B cell (primary cell): ENCODE data around the gene C12orf75. TPM values are rescaled to one million over a fixed set of nuclear protein-coding genes. Genes with fewer than 3 reads are reported as not detected.

Experiments
- ATAC-seq: fragments of 200-7000 bp; cut with Tn5 transposase; one replicate; pipeline ENCODE4 v1.10.0; 2021; ENCODE audit warnings: low read depth, mild to moderate bottlenecking, moderate number of reproducible peaks, moderate library complexity
- CTCF ChIA-PET: fragments of 350-600 bp; sonication (Branson Sonifier 250); formaldehyde crosslinking; loops from one replicate; lab custom pipeline; 2021; ENCODE audit warnings: antibody characterized with exemption, inconsistent platforms; lab: Charles Lee
- POLR2A ChIA-PET: fragments of 350-600 bp; sonication (Branson Sonifier 250); formaldehyde crosslinking; loops from one replicate; lab custom pipeline; 2021; ENCODE audit warnings: antibody characterized with exemption; lab: Charles Lee
- DNase-seq: peaks from one replicate; pipeline ENCODE4 v3.0.0; 2013
- H2AFZ ChIP-seq: 2 replicates; pipeline ENCODE4 v1.6.1; 2012; ENCODE audit warnings: mild to moderate bottlenecking, low read depth, low read length; ENCODE audit not compliant: insufficient read depth, poor library complexity, severe bottlenecking
- H3K27ac ChIP-seq, 2 donors: 1 replicate in 1 of 2; 2 replicates in 1 of 2; pipeline ENCODE4 v1.5.1; 2012 to 2013; ENCODE audit warnings: low read length in 2 of 2, mild to moderate bottlenecking in 2 of 2, moderate library complexity in 1 of 2
- H3K27me3 ChIP-seq, 4 experiments: fragments of 200-600 bp in 1 of 4; sonication (generic) in 1 of 4; replicated peaks in 1 of 4; 1 replicate in 2 of 4; 2 replicates in 2 of 4; pipeline versions ENCODE4 v1.6.1 to v1.7.0; 2013 to 2016; ENCODE audit warnings: low read length in 3 of 4, mild to moderate bottlenecking in 2 of 4, mixed read lengths in 1 of 4, moderate library complexity in 1 of 4; ENCODE audit not compliant: insufficient read depth in 4 of 4, control insufficient read depth in 3 of 4; ENCODE audit errors: control extremely low read depth in 1 of 4
- H3K36me3 ChIP-seq, 2 experiments: replicated peaks in 1 of 2; 1 replicate in 1 of 2; 2 replicates in 1 of 2; pipeline versions ENCODE4 v1.6.1 to v1.7.1; 2013; ENCODE audit warnings: low read length in 1 of 2; ENCODE audit not compliant: insufficient read depth in 2 of 2, control insufficient read depth in 1 of 2; ENCODE audit errors: control extremely low read depth in 1 of 2, extremely low read depth in 1 of 2
- H3K4me1 ChIP-seq, 2 donors: fragments of 200-600 bp in 1 of 2; sonication (generic) in 1 of 2; 1 replicate in 1 of 2; 2 replicates in 1 of 2; pipeline versions ENCODE4 v1.5.1 to v1.6.1; 2013 to 2017; ENCODE audit warnings: low read length in 2 of 2; ENCODE audit not compliant: control insufficient read depth in 2 of 2, insufficient read depth in 2 of 2
- H3K4me2 ChIP-seq: replicated peaks from 2 replicates; pipeline ENCODE3; 2012; ENCODE audit warnings: mild to moderate bottlenecking, low read depth, low read length; ENCODE audit not compliant: poor library complexity, severe bottlenecking
- H3K4me3 ChIP-seq, 5 experiments: fragments of 200-600 bp in 1 of 5; sonication (generic) in 1 of 5; 1 replicate in 3 of 5; 2 replicates in 2 of 5; pipeline versions ENCODE4 v1.5.1 to v1.7.0; 2011 to 2016; ENCODE audit warnings: low read length in 4 of 5, mild to moderate bottlenecking in 4 of 5, low read depth in 2 of 5, control low read depth in 1 of 5, moderate library complexity in 1 of 5; ENCODE audit not compliant: insufficient read depth in 1 of 5; ENCODE audit errors: control extremely low read depth in 1 of 5, extremely low read depth in 1 of 5
- H3K79me2 ChIP-seq: fragments of 200-600 bp; sonication (generic); one replicate; pipeline ENCODE4 v1.6.0; 2016; ENCODE audit warnings: low read length; ENCODE audit not compliant: control insufficient read depth, insufficient read depth
- H3K9ac ChIP-seq: fragments of 200-600 bp; sonication (generic); 2 replicates; pipeline ENCODE4 v1.6.1; 2017; ENCODE audit warnings: mild to moderate bottlenecking, low read length, moderate library complexity
- H3K9me3 ChIP-seq, 3 donors: one replicate each; pipeline versions ENCODE4 v1.6.1 to v1.7.1; 2013; ENCODE audit warnings: low read length in 2 of 3; ENCODE audit not compliant: control insufficient read depth in 2 of 3, insufficient read depth in 1 of 3; ENCODE audit errors: control extremely low read depth in 1 of 3
- H4K20me1 ChIP-seq: 2 replicates; pipeline ENCODE4 v1.6.0; 2012; ENCODE audit warnings: mild to moderate bottlenecking, low read length; ENCODE audit not compliant: insufficient read depth, control insufficient read depth, poor library complexity, severe bottlenecking
- H3K27ac Mint-ChIP-seq: one replicate; pipeline ENCODE4 v1.8.0; 2021; ENCODE audit warnings: mixed read lengths
- H3K27me3 Mint-ChIP-seq: one replicate; pipeline ENCODE4 v1.8.0; 2021; ENCODE audit warnings: mixed read lengths
- H3K4me1 Mint-ChIP-seq: one replicate; pipeline ENCODE4 v1.8.0; 2021; ENCODE audit warnings: mixed read lengths
- H3K4me3 Mint-ChIP-seq: one replicate; pipeline ENCODE4 v1.8.0; 2021; ENCODE audit warnings: mixed read lengths
- H3K9me3 Mint-ChIP-seq: one replicate; pipeline ENCODE4 v1.8.0; 2022; ENCODE audit warnings: mixed read lengths; ENCODE audit not compliant: insufficient read depth
- CTCF ChIP-seq: fragments of 200-600 bp; IDR thresholded peaks from one replicate; pipeline ENCODE4 v1.8.0; 2022; ENCODE audit warnings: antibody characterized with exemption, mild to moderate bottlenecking
- EZH2 ChIP-seq: IDR thresholded peaks from 2 replicates; pipeline ENCODE4 v1.6.1; 2012; ENCODE audit warnings: borderline replicate concordance, low read depth, mild to moderate bottlenecking, moderate library complexity, low read length; ENCODE audit not compliant: insufficient read depth, poor library complexity, severe bottlenecking
- WGBS: methylation state at CpG from one replicate; pipeline ENCODE4 v1.1.5; 2013; ENCODE audit warnings: missing lambda C conversion rate; ENCODE audit not compliant: insufficient coverage; 5-methylcytosine and 5-hydroxymethylcytosine counted together
- intact Hi-C: fragments of 100-400 bp; cut with micrococcal nuclease; formaldehyde crosslinking; loops from one replicate; pipeline ENCODE4 v1.10.0; 2022
- polyA plus RNA-seq: library from polyadenylated mRNA; depleted of rRNA; stranded (reverse); fragments of >200 nt; gene quantifications from 2 replicates; pipeline ENCODE4 v1.2.3, GENCODE V29; 2012
- total RNA-seq, 2 donors: library from RNA; stranded (reverse); fragments of 120-200 nt in 1 of 2; gene quantifications; 1 replicate in 1 of 2; 2 replicates in 1 of 2; pipeline versions ENCODE4 v1.2.3 to v1.2.4, GENCODE V29; 2013 to 2022

Gene C12orf75
- total and polyA plus RNA-seq, 2 donors (not counting 1 experiment from before 2014, with no cell fraction given): 8.5 to 12.9 TPM

GRCh38 chr12:105398930-105399329 is 68.4 kb downstream of the C12orf75 start:
- Histone ChIP-seq H3K4me1 (no peaks in the 10 kb centered on the region), H3K36me3 (no peaks in the 10 kb centered on the region), H3K79me2 (no peaks in the 10 kb centered on the region), H2AFZ (no peak overlapping the region), H3K9me3 (peaks cover 0 to 4% (median 3%) of the 10 kb centered on the region in 3 donors), H3K4me3 (no peak overlapping the region), H4K20me1 (no peaks in the 10 kb centered on the region), H3K27ac (no peak overlapping the region), H3K4me2 (no peak overlapping the region), H3K9ac (no peak overlapping the region), H3K27me3 (no peaks in the 10 kb centered on the region)
- DNase-seq (no peak), ATAC-seq (no peak)
- peaks cover 11% of the 10 kb centered on the region for H3K9me3 Mint-ChIP-seq
- CTCF ChIA-PET: no interaction called here
- POLR2A ChIA-PET: no interaction called here
- no CpG with 5 or more reads among the region's 2 CpGs for WGBS
- no peaks in the 10 kb centered on the region for H3K27me3 Mint-ChIP-seq
- H3K4me3 Mint-ChIP-seq: no peak overlapping the region
- intact Hi-C loops: no loop called here
- TF ChIP-seq CTCF (no peak), EZH2 (no peak)
- no peak overlapping the region for H3K27ac Mint-ChIP-seq
- no peaks in the 10 kb centered on the region for H3K4me1 Mint-ChIP-seq

GRCh38 chr12:105399428-105400081 is 69.1 kb downstream of the C12orf75 start:
- H2AFZ ChIP-seq: no peak overlapping the region
- no peak for ATAC-seq
- H3K27me3 Mint-ChIP-seq: no peaks in the 10 kb centered on the region
- H3K4me3 Mint-ChIP-seq: no peak overlapping the region
- no peak overlapping the region for H3K9ac ChIP-seq
- H3K9me3 ChIP-seq: peaks cover 0 to 7% (median 3%) of the 10 kb centered on the region in 3 donors
- intact Hi-C loops: no loop called here
- H3K4me2 ChIP-seq: no peak overlapping the region
- no peak overlapping the region for H3K27ac ChIP-seq
- TF ChIP-seq EZH2 (no peak), CTCF (no peak)
- 95% methylated on average over 3 of the region's 7 CpGs for WGBS
- no peak for DNase-seq
- H3K79me2 ChIP-seq: no peaks in the 10 kb centered on the region
- no peaks in the 10 kb centered on the region for H4K20me1 ChIP-seq
- CTCF ChIA-PET: no interaction called here
- peaks cover 16% of the 10 kb centered on the region for H3K9me3 Mint-ChIP-seq
- H3K4me3 ChIP-seq: no peak overlapping the region
- H3K4me1 Mint-ChIP-seq: no peaks in the 10 kb centered on the region
- peaks cover 0 to 3% (median 0%) of the 10 kb centered on the region in 4 experiments for H3K27me3 ChIP-seq
- H3K27ac Mint-ChIP-seq: no peak overlapping the region
- no peaks in the 10 kb centered on the region for H3K4me1 ChIP-seq
- POLR2A ChIA-PET: no interaction called here
- no peaks in the 10 kb centered on the region for H3K36me3 ChIP-seq
